Right hindlimb (tissue), 1 donor: Measurements from ENCODE around the gene LPCAT1.

Source experiments
- DNase-seq: peaks from one replicate; pipeline ENCODE4 v3.0.0-alpha.2; 2018

Gene LPCAT1

DNA sequence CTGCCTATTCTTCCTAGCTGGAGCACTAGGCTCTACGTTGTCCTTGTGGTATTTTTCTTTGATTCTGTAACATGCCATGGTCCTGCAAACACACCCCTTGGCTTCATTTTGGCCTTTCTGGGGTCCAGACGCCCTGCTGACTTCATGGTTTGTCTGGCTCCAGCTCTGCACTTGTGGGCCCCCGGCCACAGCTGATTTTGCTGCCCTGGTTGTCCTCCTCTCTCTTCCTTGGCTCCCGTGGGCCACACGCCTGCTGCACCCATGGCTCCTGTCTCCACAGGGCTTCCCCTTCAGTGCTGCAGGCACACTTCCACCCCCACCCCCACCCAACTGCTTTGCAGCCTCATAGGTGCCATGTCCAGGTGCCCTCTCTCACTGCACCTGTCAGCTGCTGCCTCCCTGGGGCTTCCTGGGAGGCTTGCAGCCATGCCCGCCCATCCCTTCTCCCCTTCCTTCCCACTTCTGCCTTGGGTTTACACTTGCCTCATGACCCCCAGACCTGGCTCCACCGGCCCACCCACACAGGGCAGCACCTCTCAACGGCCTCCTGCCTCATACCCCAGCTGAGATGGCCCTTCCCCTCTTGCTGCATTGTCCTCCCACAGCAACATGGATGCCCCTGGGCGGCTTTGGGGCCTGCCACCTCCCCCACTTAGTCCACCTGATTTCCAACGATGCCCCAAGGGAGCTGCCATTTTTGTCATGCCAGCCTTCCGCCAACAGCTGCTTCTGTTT is 104.1 kb downstream of the LPCAT1 start:
- no peak for DNase-seq

DNA sequence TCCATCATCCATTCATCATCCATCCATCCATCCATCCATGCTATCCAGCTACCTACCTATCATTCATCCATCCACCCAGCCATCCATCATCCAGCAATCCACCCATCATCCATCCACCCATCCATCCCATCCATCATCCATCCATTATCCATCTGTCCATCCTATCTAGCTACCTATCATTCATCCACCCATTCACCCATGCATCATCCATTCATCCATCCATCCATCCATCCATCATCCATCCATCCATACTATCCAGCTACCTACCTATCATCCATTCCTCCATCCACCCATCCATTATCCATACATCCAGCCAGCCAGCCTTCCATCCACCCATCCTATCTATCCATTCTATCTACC is 104.9 kb downstream of the LPCAT1 start:
- no peak for DNase-seq

- no peak for DNase-seq
Measured at GRCh38 chr5:1418238-1418920, 105.4 kb downstream of the LPCAT1 start.

- no peak for DNase-seq
Measured at GRCh38 chr5:1417586-1418225, 106.1 kb downstream of the LPCAT1 start.

DNA sequence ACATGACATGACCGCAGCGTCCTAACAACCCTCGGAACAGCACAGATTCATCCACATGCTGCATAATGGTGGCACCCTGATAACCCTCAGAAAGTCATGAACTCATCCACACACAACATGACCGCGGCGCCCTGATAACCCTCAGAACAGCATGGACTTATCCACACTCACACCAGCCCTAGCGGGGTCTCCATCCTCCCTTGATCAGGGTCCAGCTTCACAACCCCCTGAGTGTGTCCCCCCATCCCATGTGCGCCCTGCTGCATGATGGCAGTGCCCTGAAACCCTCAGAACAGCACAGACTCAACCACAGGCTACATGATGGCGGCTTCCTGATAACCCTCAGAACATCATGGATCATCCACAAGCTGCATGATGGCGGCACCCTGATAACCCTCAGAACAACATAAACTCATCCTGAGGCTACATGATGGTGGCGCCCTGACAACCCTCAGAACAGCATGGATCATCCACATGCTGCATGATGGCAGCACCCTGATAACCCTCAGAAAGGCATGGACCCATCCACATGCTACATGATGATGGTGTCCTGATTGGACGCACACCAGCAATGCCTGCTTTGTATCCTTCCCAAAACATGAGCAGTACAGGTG is 106.8 kb downstream of the LPCAT1 start:
- DNase-seq, result peak; percentile 5

- peak; percentile 2 for DNase-seq
Measured at GRCh38 chr5:1415626-1416360, 108.0 kb downstream of the LPCAT1 start.

GRCh38 chr5:1415059-1415425 is 108.7 kb downstream of the LPCAT1 start:
- no peak for DNase-seq

- no peak for DNase-seq
Measured at GRCh38 chr5:1414311-1415058, 109.3 kb downstream of the LPCAT1 start.

GRCh38 chr5:1413611-1414241 is 110.0 kb downstream of the LPCAT1 start:
- no peak for DNase-seq

- DNase-seq, result no peak
Measured at GRCh38 chr5:1413211-1413610, 110.5 kb downstream of the LPCAT1 start.

DNA sequence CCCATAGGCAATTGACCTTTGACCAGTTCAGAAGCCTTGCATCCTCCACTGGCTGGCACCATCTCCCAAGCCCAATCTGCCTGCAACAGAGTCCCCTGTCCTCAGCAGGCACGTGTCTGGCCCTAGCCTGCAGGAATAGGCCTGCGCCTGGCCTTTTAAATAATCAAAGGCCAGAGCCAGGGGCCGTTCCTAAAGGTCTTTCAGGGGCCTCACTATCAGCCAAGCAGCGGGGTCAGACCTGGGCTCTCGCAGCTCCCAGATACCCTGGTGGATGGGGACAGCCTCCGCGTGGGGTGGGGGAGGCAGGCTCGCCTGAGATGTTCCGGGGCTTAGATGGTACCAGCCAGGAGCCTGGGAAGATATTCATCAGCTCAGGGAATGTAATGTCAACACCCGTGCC is 111.1 kb downstream of the LPCAT1 start:
- DNase-seq, result no peak

- DNase-seq, result no peak
Measured at GRCh38 chr5:1412163-1412562, 111.6 kb downstream of the LPCAT1 start.
